Transverse colon (tissue), 4 donors: ENCODE data around the gene MAP4K3. TPM values are rescaled to one million over a fixed set of nuclear protein-coding genes. Genes with fewer than 3 reads are reported as not detected.
A peak's percentile ranks its signal among the peaks of the same experiment; 100 is the strongest.

Experiments
- DNase-seq: peaks from one replicate; pipeline ENCODE4 v3.0.0-alpha.2; 2019
- H3K27ac ChIP-seq, 4 donors: fragments of 200-600 bp; sonication (generic); 2 replicates each; pipeline ENCODE4 v1.5.1; 2016 to 2018; ENCODE audit warnings: inconsistent platforms in 4 of 4
- H3K27me3 ChIP-seq: fragments of 200-600 bp; sonication (generic); 2 replicates; pipeline ENCODE4 v1.5.1; 2017; ENCODE audit warnings: inconsistent platforms
- H3K36me3 ChIP-seq, 4 donors: fragments of 200-600 bp; sonication (generic); 2 replicates each; pipeline ENCODE4 v1.5.1; 2017 to 2019; ENCODE audit warnings: inconsistent platforms in 4 of 4
- H3K4me1 ChIP-seq, 4 donors: fragments of 200-600 bp; sonication (generic); 2 replicates each; pipeline ENCODE4 v1.5.1; 2017 to 2020; ENCODE audit warnings: inconsistent platforms in 4 of 4
- H3K4me3 ChIP-seq, 4 donors: fragments of 200-600 bp; sonication (generic); 1 replicate in 1 of 4; 2 replicates in 3 of 4; pipeline versions ENCODE4 v1.5.1 to v1.6.1; 2017 to 2019; ENCODE audit warnings: inconsistent platforms in 4 of 4
- H3K9me3 ChIP-seq, 2 donors: fragments of 200-600 bp; sonication (generic); 2 replicates each; pipeline ENCODE4 v1.5.1; 2017 to 2019; ENCODE audit warnings: inconsistent platforms in 2 of 2
- EP300 ChIP-seq: sonication (generic); formaldehyde crosslinking; IDR thresholded peaks from one replicate; pipeline ENCODE4 v1.6.1; 2017; ENCODE audit warnings: antibody characterized with exemption, low read depth
- POLR2A ChIP-seq: fragments of 450-650 bp; IDR thresholded peaks from one replicate; pipeline ENCODE4 v1.6.1; 2016; ENCODE audit warnings: antibody characterized with exemption, mild to moderate bottlenecking, moderate library complexity
- POLR2AphosphoS5 ChIP-seq, 3 donors: sonication (generic); formaldehyde crosslinking; IDR thresholded peaks; one replicate each; pipeline ENCODE4 v1.6.1; 2016; ENCODE audit warnings: antibody characterized with exemption in 3 of 3
- WGBS, 2 donors: methylation state at CpG; one replicate each; pipeline ENCODE4 v1.1.5; 2018; ENCODE audit warnings: low coverage in 1 of 2; 5-methylcytosine and 5-hydroxymethylcytosine counted together
- in situ Hi-C, 4 donors: fragments of 200-750 bp; cut with MboI; loops; one replicate each; pipeline versions ENCODE4 v1.15.0 to v1.15.1; 2017; ENCODE audit warnings: low sequenced_read_pairs in 3 of 4, low pct_ligation_motif_present in 1 of 4, low pct_unique_long_range_greater_than_20kb in 1 of 4
- intact Hi-C: fragments of 100-400 bp; cut with DNase I; formaldehyde crosslinking; loops from one replicate; pipeline ENCODE4 v1.15.1; 2023; ENCODE audit warnings: low total_unique reads
- total RNA-seq, 4 donors: library from RNA; depleted of rRNA; stranded (reverse); fragments of >200 nt; gene quantifications; one replicate each; pipeline ENCODE4 v1.1.0, GENCODE V29; 2016
- TF ChIP-seq, protein P1 (sequence below), 5 experiments: fragments of 200-600 bp in 3 of 5; fragments of 450-650 bp in 2 of 5; sonication (generic) in 3 of 5; IDR thresholded peaks; 1 replicate in 2 of 5; 2 replicates in 3 of 5; pipeline ENCODE4 v1.5.1; 2016 to 2017; ENCODE audit warnings: antibody characterized with exemption in 5 of 5, inconsistent platforms in 3 of 5, mild to moderate bottlenecking in 2 of 5, moderate library complexity in 1 of 5

MAP4K3 gene
- total RNA-seq, 4 donors from 2014 or later = 42.6 to 131 (median 91.8) TPM

- WGBS, 2 donors = 97% methylated on average over 6 to 8 of the region's 8 CpGs
- no peak overlapping the region for H3K27ac ChIP-seq
- H3K4me3 ChIP-seq = no peak overlapping the region
- no peak for TF ChIP-seq EP300
- TF ChIP-seq, protein P1, sequence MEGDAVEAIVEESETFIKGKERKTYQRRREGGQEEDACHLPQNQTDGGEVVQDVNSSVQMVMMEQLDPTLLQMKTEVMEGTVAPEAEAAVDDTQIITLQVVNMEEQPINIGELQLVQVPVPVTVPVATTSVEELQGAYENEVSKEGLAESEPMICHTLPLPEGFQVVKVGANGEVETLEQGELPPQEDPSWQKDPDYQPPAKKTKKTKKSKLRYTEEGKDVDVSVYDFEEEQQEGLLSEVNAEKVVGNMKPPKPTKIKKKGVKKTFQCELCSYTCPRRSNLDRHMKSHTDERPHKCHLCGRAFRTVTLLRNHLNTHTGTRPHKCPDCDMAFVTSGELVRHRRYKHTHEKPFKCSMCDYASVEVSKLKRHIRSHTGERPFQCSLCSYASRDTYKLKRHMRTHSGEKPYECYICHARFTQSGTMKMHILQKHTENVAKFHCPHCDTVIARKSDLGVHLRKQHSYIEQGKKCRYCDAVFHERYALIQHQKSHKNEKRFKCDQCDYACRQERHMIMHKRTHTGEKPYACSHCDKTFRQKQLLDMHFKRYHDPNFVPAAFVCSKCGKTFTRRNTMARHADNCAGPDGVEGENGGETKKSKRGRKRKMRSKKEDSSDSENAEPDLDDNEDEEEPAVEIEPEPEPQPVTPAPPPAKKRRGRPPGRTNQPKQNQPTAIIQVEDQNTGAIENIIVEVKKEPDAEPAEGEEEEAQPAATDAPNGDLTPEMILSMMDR (IDR thresholded peaks at IDR 0.05) = no peak
- TF ChIP-seq POLR2A = no peak
- TF ChIP-seq POLR2AphosphoS5 (IDR thresholded peaks at IDR 0.05) = no peak
- H3K36me3 ChIP-seq = no peaks in the 10 kb centered on the region
- no peaks in the 10 kb centered on the region for H3K9me3 ChIP-seq
- DNase-seq = no peak
- no peaks in the 10 kb centered on the region for H3K27me3 ChIP-seq
- in situ Hi-C loops (no loop called here), intact Hi-C loops (no loop called here)
- peaks cover 0 to 65% (median 6%) of the 10 kb centered on the region in 4 donors for H3K4me1 ChIP-seq
These were observed 35.8 kb downstream of the MAP4K3 start for GRCh38 chr2:39401319-39401718.

- 70% methylated on average over 1 of the region's 1 CpG; no CpG with 5 or more reads in 1 of the 2 donors for WGBS, 2 donors
- Histone ChIP-seq H3K4me3 (no peak overlapping the region), H3K4me1 (peaks cover 0 to 69% (median 10%) of the 10 kb centered on the region in 4 donors), H3K36me3 (no peaks in the 10 kb centered on the region), H3K9me3 (no peaks in the 10 kb centered on the region), H3K27me3 (no peaks in the 10 kb centered on the region), H3K27ac (peak overlapping the region in 2 of 4 donors; percentile 12 to 14)
- in situ Hi-C loops = no loop called here
- TF ChIP-seq POLR2AphosphoS5 (IDR thresholded peaks at IDR 0.05) = no peak
- TF ChIP-seq, protein P1 (IDR thresholded peaks at IDR 0.05) = no peak
- TF ChIP-seq EP300 = no peak
- no peak for TF ChIP-seq POLR2A
- DNase-seq = no peak
- intact Hi-C loops = no loop called here
These were observed 37.5 kb downstream of the MAP4K3 start for GRCh38 chr2:39399570-39399969.

DNA sequence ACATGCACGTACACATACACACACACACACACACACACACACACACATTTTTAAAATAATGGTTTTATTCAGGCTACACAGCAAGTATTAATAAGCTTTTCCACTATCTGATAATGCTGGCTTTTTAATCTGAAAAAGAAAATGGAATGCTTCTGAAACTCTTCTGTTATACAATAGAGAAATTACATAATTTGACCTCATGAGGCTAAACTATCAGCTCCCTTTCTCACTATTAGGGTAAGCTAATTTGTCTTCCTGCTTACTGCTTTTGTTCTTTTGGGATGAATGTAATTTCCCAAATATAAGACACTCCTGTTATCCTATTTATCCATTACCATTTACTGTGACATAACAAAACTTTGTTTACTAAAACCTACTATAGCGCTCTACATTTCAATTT is 41.8 kb downstream of the MAP4K3 start:
- in situ Hi-C loops = no loop called here
- H3K9me3 ChIP-seq = no peaks in the 10 kb centered on the region
- no peak for DNase-seq
- no peak overlapping the region for H3K4me3 ChIP-seq
- WGBS, 2 donors = 82 to 92% methylated on average over 2 of the region's 2 CpGs
- intact Hi-C loops = no loop called here
- TF ChIP-seq POLR2AphosphoS5 (IDR thresholded peaks at IDR 0.05) = no peak
- TF ChIP-seq EP300 = no peak
- TF ChIP-seq, protein P1 (IDR thresholded peaks at IDR 0.05) = no peak
- no peak for TF ChIP-seq POLR2A
- no peaks in the 10 kb centered on the region for H3K27me3 ChIP-seq
- no peaks in the 10 kb centered on the region for H3K36me3 ChIP-seq
- H3K4me1 ChIP-seq = peaks cover 0 to 53% (median 12%) of the 10 kb centered on the region in 4 donors
- H3K27ac ChIP-seq = no peak overlapping the region

DNA sequence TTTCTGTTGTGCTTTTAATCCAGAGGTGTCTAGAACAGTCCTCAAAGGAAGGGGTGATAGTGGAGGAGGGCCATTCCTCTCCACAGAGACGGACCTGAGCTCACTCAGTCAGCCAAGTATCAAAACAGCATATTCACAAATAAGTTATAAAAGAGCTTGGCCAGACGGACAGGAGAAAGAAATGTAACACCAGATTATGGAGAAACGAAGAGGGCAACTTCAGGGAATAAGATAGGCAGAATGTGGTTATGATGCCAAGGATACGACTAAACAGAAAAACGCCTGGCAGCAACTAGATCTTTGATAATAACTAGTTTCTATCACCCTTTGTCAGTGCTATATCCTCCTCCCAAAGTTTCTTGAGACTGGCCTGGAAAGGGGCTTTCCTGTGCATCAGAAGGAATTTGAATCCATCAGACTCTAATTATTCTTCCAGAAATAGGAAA is 42.5 kb downstream of the MAP4K3 start:
- Histone ChIP-seq H3K4me1 (peaks cover 0 to 48% (median 12%) of the 10 kb centered on the region in 4 donors), H3K9me3 (no peaks in the 10 kb centered on the region), H3K36me3 (no peaks in the 10 kb centered on the region), H3K27me3 (no peaks in the 10 kb centered on the region), H3K4me3 (no peak overlapping the region), H3K27ac (peak overlapping the region in 3 of 4 donors; percentile 6 to 43 (median 14))
- WGBS, 2 donors = 54 to 61% methylated on average over 5 of the region's 5 CpGs
- in situ Hi-C loops = no loop called here
- intact Hi-C loops = no loop called here
- no peak for DNase-seq
- TF ChIP-seq EP300 (no peak), POLR2A (no peak), POLR2AphosphoS5 (IDR thresholded peaks at IDR 0.05) (no peak)
- TF ChIP-seq, protein P1 (IDR thresholded peaks at IDR 0.05) = no peak
